ENCODE measurements around the gene PCYOX1L.

GRCh38 chr5:149344151-149344550 lies 13.7 kb upstream of the PCYOX1L start:
- TF ChIP-seq CTCF (IDR thresholded peaks at IDR 0.05 in 2 of 3, conservative IDR thresholded peaks at IDR 0.05 in 1 of 3; ENCODE audit: borderline replicate concordance in 1 of 3, insufficient read depth in 1 of 3, low read depth in 2 of 3, low read length in 2 of 3) = no peak
- no peak for TF ChIP-seq RAD21 (IDR thresholded peaks at IDR 0.05; ENCODE audit: low read depth)
- no peak for TF ChIP-seq REST (IDR thresholded peaks at IDR 0.05; ENCODE audit: low read depth)
- no peak for TF ChIP-seq SIN3A (IDR thresholded peaks at IDR 0.05; ENCODE audit: low read depth)
- no peak for TF ChIP-seq ZFX (IDR thresholded peaks at IDR 0.05)
